VCaP (cell line): ENCODE measurements around the gene SLC29A4.
"Not testable (repeated sequence)": the region's sequence is repeated elsewhere in the genome, so short reads cannot be mapped to it uniquely, and the experiment has no call there.

Source experiments
- H3K27ac ChIP-seq: fragments of 450-650 bp; 2 replicates; pipeline ENCODE4 v1.5.1; 2017
- CTCF ChIP-seq: fragments of 450-650 bp; conservative IDR thresholded peaks from 2 replicates; pipeline ENCODE4 v1.5.1; 2017; ENCODE audit warnings: mild to moderate bottlenecking, moderate library complexity

Gene SLC29A4

GRCh38 chr7:5296611-5297226 is 14.0 kb downstream of the SLC29A4 start:
- TF ChIP-seq CTCF = no peak
- peak overlapping the region; percentile 29; the same call in 1 of the 2 replicates for H3K27ac ChIP-seq

GRCh38 chr7:5300366-5300765 is 17.6 kb downstream of the SLC29A4 start:
- TF ChIP-seq CTCF = no peak
- H3K27ac ChIP-seq = no peak overlapping the region

GRCh38 chr7:5302577-5302976 is 19.8 kb downstream of the SLC29A4 start:
- TF ChIP-seq CTCF = no peak
- no peak overlapping the region for H3K27ac ChIP-seq

GRCh38 chr7:5303061-5303460 is 20.3 kb downstream of the SLC29A4 start:
- no peak for TF ChIP-seq CTCF
- no peak overlapping the region for H3K27ac ChIP-seq

- H3K27ac ChIP-seq = no peak overlapping the region
- TF ChIP-seq CTCF = no peak
These were observed 21.1 kb downstream of the SLC29A4 start for GRCh38 chr7:5303591-5304505.

- H3K27ac ChIP-seq = not testable (repeated sequence)
These were observed 22.3 kb downstream of the SLC29A4 start for GRCh38 chr7:5305050-5305449.

- not testable (repeated sequence) for H3K27ac ChIP-seq
These were observed 24.7 kb downstream of the SLC29A4 start for GRCh38 chr7:5307221-5308142.

- TF ChIP-seq CTCF = no peak
These were observed 26.4 kb downstream of the SLC29A4 start for GRCh38 chr7:5309146-5309545.

More at GRCh38 chr7:5309146-5309545, 26.4 kb downstream of the SLC29A4 start:
- H3K27ac ChIP-seq = no peak overlapping the region
